ENCODE results near the gene NPFFR1.

DNA sequence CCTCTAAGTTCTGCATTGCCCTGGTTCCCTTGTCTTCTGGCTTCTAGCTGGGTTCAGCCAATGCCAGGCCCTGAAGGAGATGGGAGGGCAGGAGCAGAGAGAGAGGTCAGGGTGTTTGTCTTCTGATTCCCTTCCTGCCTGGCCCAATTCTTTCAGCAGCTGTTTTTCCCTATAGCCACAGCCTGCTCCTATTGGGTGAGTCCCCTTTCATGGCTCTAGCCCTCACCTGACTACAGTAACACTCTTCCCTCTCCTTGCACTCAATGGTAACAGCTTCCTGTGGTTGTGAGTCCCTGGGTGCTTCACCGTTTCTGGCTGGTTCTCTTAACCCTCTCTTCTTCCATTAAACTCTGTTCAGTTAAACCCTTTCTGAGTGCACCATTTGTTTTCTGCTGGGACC lies 17.1 kb downstream of the NPFFR1 start:
- TF ChIP-seq, protein P1, sequence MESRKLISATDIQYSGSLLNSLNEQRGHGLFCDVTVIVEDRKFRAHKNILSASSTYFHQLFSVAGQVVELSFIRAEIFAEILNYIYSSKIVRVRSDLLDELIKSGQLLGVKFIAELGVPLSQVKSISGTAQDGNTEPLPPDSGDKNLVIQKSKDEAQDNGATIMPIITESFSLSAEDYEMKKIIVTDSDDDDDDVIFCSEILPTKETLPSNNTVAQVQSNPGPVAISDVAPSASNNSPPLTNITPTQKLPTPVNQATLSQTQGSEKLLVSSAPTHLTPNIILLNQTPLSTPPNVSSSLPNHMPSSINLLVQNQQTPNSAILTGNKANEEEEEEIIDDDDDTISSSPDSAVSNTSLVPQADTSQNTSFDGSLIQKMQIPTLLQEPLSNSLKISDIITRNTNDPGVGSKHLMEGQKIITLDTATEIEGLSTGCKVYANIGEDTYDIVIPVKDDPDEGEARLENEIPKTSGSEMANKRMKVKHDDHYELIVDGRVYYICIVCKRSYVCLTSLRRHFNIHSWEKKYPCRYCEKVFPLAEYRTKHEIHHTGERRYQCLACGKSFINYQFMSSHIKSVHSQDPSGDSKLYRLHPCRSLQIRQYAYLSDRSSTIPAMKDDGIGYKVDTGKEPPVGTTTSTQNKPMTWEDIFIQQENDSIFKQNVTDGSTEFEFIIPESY (IDR thresholded peaks at IDR 0.05), result no peak
- TF ChIP-seq POLR2A (IDR thresholded peaks at IDR 0.05; ENCODE audit: low read depth, low read length), result no peak
- TF ChIP-seq, protein P2, sequence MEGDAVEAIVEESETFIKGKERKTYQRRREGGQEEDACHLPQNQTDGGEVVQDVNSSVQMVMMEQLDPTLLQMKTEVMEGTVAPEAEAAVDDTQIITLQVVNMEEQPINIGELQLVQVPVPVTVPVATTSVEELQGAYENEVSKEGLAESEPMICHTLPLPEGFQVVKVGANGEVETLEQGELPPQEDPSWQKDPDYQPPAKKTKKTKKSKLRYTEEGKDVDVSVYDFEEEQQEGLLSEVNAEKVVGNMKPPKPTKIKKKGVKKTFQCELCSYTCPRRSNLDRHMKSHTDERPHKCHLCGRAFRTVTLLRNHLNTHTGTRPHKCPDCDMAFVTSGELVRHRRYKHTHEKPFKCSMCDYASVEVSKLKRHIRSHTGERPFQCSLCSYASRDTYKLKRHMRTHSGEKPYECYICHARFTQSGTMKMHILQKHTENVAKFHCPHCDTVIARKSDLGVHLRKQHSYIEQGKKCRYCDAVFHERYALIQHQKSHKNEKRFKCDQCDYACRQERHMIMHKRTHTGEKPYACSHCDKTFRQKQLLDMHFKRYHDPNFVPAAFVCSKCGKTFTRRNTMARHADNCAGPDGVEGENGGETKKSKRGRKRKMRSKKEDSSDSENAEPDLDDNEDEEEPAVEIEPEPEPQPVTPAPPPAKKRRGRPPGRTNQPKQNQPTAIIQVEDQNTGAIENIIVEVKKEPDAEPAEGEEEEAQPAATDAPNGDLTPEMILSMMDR (IDR thresholded peaks at IDR 0.05 in 2 of 3, conservative IDR thresholded peaks at IDR 0.05 in 1 of 3; ENCODE audit: control insufficient read depth in 2 of 3, extremely low read depth in 1 of 3, insufficient read depth in 1 of 3, low read depth in 3 of 3, low read length in 3 of 3), result no peak
- no peak for TF ChIP-seq FOXM1 (IDR thresholded peaks at IDR 0.05; ENCODE audit: low read depth, low read length)
- no peak for TF ChIP-seq POLR2AphosphoS5 (IDR thresholded peaks at IDR 0.05; ENCODE audit: low read length)
- no peak for TF ChIP-seq IRF3 (IDR thresholded peaks at IDR 0.05)
- TF ChIP-seq TAF1 (IDR thresholded peaks at IDR 0.05; ENCODE audit: borderline replicate concordance, low read depth, low read length), result no peak
- no peak for TF ChIP-seq EP300 (IDR thresholded peaks at IDR 0.05; ENCODE audit: borderline replicate concordance in 1 of 2, control insufficient read depth in 1 of 2, low read depth in 2 of 2, low read length in 2 of 2)
- TF ChIP-seq YY1 (IDR thresholded peaks at IDR 0.05; ENCODE audit: low read depth, low read length), result no peak
- TF ChIP-seq, protein P3, sequence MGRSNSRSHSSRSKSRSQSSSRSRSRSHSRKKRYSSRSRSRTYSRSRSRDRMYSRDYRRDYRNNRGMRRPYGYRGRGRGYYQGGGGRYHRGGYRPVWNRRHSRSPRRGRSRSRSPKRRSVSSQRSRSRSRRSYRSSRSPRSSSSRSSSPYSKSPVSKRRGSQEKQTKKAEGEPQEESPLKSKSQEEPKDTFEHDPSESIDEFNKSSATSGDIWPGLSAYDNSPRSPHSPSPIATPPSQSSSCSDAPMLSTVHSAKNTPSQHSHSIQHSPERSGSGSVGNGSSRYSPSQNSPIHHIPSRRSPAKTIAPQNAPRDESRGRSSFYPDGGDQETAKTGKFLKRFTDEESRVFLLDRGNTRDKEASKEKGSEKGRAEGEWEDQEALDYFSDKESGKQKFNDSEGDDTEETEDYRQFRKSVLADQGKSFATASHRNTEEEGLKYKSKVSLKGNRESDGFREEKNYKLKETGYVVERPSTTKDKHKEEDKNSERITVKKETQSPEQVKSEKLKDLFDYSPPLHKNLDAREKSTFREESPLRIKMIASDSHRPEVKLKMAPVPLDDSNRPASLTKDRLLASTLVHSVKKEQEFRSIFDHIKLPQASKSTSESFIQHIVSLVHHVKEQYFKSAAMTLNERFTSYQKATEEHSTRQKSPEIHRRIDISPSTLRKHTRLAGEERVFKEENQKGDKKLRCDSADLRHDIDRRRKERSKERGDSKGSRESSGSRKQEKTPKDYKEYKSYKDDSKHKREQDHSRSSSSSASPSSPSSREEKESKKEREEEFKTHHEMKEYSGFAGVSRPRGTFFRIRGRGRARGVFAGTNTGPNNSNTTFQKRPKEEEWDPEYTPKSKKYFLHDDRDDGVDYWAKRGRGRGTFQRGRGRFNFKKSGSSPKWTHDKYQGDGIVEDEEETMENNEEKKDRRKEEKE (IDR thresholded peaks at IDR 0.05), result no peak
